Ovary (tissue), 9 donors: ENCODE measurements around the gene CEMIP. TPM values are rescaled to one million over a fixed set of nuclear protein-coding genes. Genes with fewer than 3 reads are reported as not detected.

ENCODE experiments used
- DNase-seq, 5 donors: peaks; one replicate each; pipeline ENCODE4 v3.0.0-alpha.2; 2019 to 2020
- H3K27ac ChIP-seq, 2 donors: fragments of 200-600 bp; one replicate each; pipeline versions ENCODE4 v1.5.1 to v1.8.0; 2019 to 2022
- H3K27me3 ChIP-seq: fragments of 200-600 bp; one replicate; pipeline ENCODE4 v1.8.0; 2022
- H3K36me3 ChIP-seq: fragments of 200-600 bp; sonication (generic); one replicate; pipeline ENCODE4 v1.5.1; 2019
- H3K4me1 ChIP-seq: one replicate; pipeline ENCODE4 v1.8.1; 2013; ENCODE audit warnings: mild to moderate bottlenecking, moderate library complexity; ENCODE audit not compliant: insufficient read depth
- H3K4me3 ChIP-seq: fragments of 200-600 bp; sonication (generic); one replicate; pipeline ENCODE4 v1.5.1; 2017
- H3K9me3 ChIP-seq, 2 donors: fragments of 200-600 bp in 1 of 2; sonication (generic) in 1 of 2; one replicate each; pipeline versions ENCODE4 v1.5.1 to v1.8.1; 2013 to 2019; ENCODE audit warnings: mild to moderate bottlenecking in 1 of 2, moderate library complexity in 1 of 2
- CTCF ChIP-seq, 3 donors: fragments of 450-650 bp in 2 of 3; fragments of 200-600 bp in 1 of 3; IDR thresholded peaks; one replicate each; pipeline versions ENCODE4 v1.5.1 to v1.8.0; 2016 to 2022; ENCODE audit warnings: antibody characterized with exemption in 3 of 3, mild to moderate bottlenecking in 1 of 3
- EP300 ChIP-seq: sonication (generic); formaldehyde crosslinking; IDR thresholded peaks from one replicate; pipeline ENCODE4 v1.6.1; 2017; ENCODE audit warnings: antibody characterized with exemption
- POLR2A ChIP-seq: fragments of 450-650 bp; IDR thresholded peaks from one replicate; pipeline ENCODE4 v1.6.1; 2017; ENCODE audit warnings: antibody characterized with exemption, mild to moderate bottlenecking, moderate library complexity
- WGBS, 3 donors: extraction: QIAGEN DNeasy Blood & Tissue Kit in 1 of 3; methylation state at CpG; one replicate each; pipeline versions ENCODE4 v1.1.5 to v1.1.7; 2013 to 2017; 5-methylcytosine and 5-hydroxymethylcytosine counted together
- intact Hi-C, 4 donors: fragments of 100-400 bp; cut with DNase I; formaldehyde crosslinking; loops; one replicate each; pipeline versions ENCODE4 v1.11.0 to v1.15.1; 2022 to 2023
- polyA plus RNA-seq, 2 donors: library from polyadenylated mRNA; stranded (reverse); fragments of 200-250 nt in 1 of 2; fragments of 350-450 nt in 1 of 2; fragmentation: Illumina TruSeq in 1 of 2; extraction: RNeasy Lipid Tissue Mini Kit (QIAGEN cat#74804) in 1 of 2; gene quantifications; one replicate each; pipeline ENCODE4 v1.2.3, GENCODE V29; 2013 to 2014
- total RNA-seq, 7 donors: library from RNA; depleted of rRNA in 2 of 7; stranded (reverse); fragments of >200 nt in 2 of 7; fragmentation: NEBNext Ultra II Directional in 3 of 7; extraction: Animal tissue kit (Norgen Biotek cat#: 25700) in 3 of 7; gene quantifications; one replicate each; pipeline versions ENCODE4 v1.1.0 to v1.2.4, GENCODE V29; 2016 to 2023
- donor health status: DM: no; HTN: no; CAD: no; lungs with moderate emphysema.
- donor health status: DM: no; HTN: no; CAD: no.
- donor health status: Bipolar disorder and iron deficiency.
- donor health status: DM: yes; HTN: yes; CAD: no.
- donor health status: DM: no; HTN: no; CAD: no.
- donor health status: DM: yes; HTN: yes; CAD: no.

Gene CEMIP
- total and polyA plus RNA-seq, 9 donors: 2.2 to 12.3 (median 4.7) TPM

- H3K4me3 ChIP-seq: no peak overlapping the region
- H3K27ac ChIP-seq: no peak overlapping the region
- 59 to 68% (median 67%) methylated on average over 6 of the region's 6 CpGs for WGBS, 3 donors
- H3K9me3 ChIP-seq: no peaks in the 10 kb centered on the region
- intact Hi-C loops: no loop called here
- no peaks in the 10 kb centered on the region for H3K36me3 ChIP-seq
- H3K4me1 ChIP-seq: peaks cover 5% of the 10 kb centered on the region
- TF ChIP-seq CTCF (IDR thresholded peaks at IDR 0.05) (no peak), EP300 (no peak), POLR2A (no peak)
- DNase-seq: no peak
- no peaks in the 10 kb centered on the region for H3K27me3 ChIP-seq
These were observed 47.0 kb upstream of the CEMIP start for GRCh38 chr15:80732167-80732566.

GRCh38 chr15:80732818-80733217 is 46.4 kb upstream of the CEMIP start:
- Histone ChIP-seq H3K36me3 (no peaks in the 10 kb centered on the region), H3K27me3 (no peaks in the 10 kb centered on the region), H3K4me3 (no peak overlapping the region), H3K9me3 (no peaks in the 10 kb centered on the region), H3K27ac (no peak overlapping the region), H3K4me1 (peaks cover 5% of the 10 kb centered on the region)
- WGBS, 3 donors: 93 to 98% (median 96%) methylated on average over 5 of the region's 5 CpGs
- TF ChIP-seq CTCF (IDR thresholded peaks at IDR 0.05) (no peak), EP300 (no peak), POLR2A (no peak)
- intact Hi-C loops: no loop called here
- DNase-seq: no peak

DNA sequence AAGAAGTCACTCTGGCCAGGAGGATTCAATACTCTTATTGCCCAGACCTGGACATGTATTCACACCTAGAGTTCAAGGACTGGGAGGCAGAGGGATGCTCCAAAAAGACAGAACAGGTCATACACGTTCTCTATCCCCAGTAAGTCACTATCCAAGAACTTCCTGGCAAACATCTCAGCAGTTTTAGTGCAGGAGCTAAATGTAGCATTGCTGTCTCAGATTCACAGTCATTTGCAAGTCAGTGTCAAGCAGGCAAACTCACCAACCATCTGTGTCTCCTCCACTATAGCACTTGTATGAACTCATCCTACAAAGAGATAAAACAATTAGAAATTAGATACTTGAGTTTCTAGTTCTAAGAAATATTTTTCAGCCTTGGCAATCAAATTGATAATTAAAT is 45.7 kb upstream of the CEMIP start:
- Histone ChIP-seq H3K9me3 (no peaks in the 10 kb centered on the region), H3K27me3 (no peaks in the 10 kb centered on the region), H3K27ac (no peak overlapping the region), H3K36me3 (no peaks in the 10 kb centered on the region), H3K4me3 (no peak overlapping the region), H3K4me1 (peaks cover 5% of the 10 kb centered on the region)
- intact Hi-C loops: no loop called here
- no peak for DNase-seq
- TF ChIP-seq EP300 (no peak), CTCF (IDR thresholded peaks at IDR 0.05) (no peak), POLR2A (no peak)
- 56 to 83% (median 75%) methylated on average over 1 of the region's 1 CpG for WGBS, 3 donors

- Histone ChIP-seq H3K36me3 (no peaks in the 10 kb centered on the region), H3K27ac (no peak overlapping the region), H3K4me1 (peaks cover 5% of the 10 kb centered on the region), H3K9me3 (no peaks in the 10 kb centered on the region), H3K27me3 (no peaks in the 10 kb centered on the region), H3K4me3 (no peak overlapping the region)
- DNase-seq: no peak
- TF ChIP-seq CTCF (IDR thresholded peaks at IDR 0.05) (no peak), POLR2A (no peak), EP300 (no peak)
- 95 to 98% (median 98%) methylated on average over 8 of the region's 8 CpGs for WGBS, 3 donors
- intact Hi-C loops: no loop called here
These were observed 43.8 kb upstream of the CEMIP start for GRCh38 chr15:80735344-80735743.

- TF ChIP-seq CTCF (IDR thresholded peaks at IDR 0.05) (no peak), EP300 (no peak), POLR2A (no peak)
- H3K4me1 ChIP-seq: peaks cover 5% of the 10 kb centered on the region
- H3K27me3 ChIP-seq: no peaks in the 10 kb centered on the region
- H3K36me3 ChIP-seq: no peaks in the 10 kb centered on the region
- intact Hi-C loops: no loop called here
- no peaks in the 10 kb centered on the region for H3K9me3 ChIP-seq
- 21 to 32% (median 24%) methylated on average over 4 of the region's 4 CpGs for WGBS, 3 donors
- H3K27ac ChIP-seq: no peak overlapping the region
- DNase-seq: peak in 1 of 5 donors; percentile 16
- H3K4me3 ChIP-seq: no peak overlapping the region
These were observed 42.6 kb upstream of the CEMIP start for GRCh38 chr15:80736560-80736959.
